GM06990 (cell line): ENCODE results near the gene CEP128.

ENCODE experiments used
- DNase-seq: peaks from one replicate; pipeline ENCODE4 v3.0.0-alpha.2; 2011; ENCODE audit not compliant: insufficient read length; ENCODE audit errors: extremely low read depth
- H3K27me3 ChIP-seq: replicated peaks from 2 replicates; pipeline ENCODE4 v1.6.0; 2011; ENCODE audit warnings: low read length; ENCODE audit not compliant: control insufficient read depth, insufficient read depth
- H3K36me3 ChIP-seq: 2 replicates; pipeline ENCODE4 v1.5.1; 2011; ENCODE audit warnings: low read length; ENCODE audit not compliant: control insufficient read depth, insufficient read depth
- H3K4me3 ChIP-seq: replicated peaks from 2 replicates; pipeline ENCODE4 v1.5.1; 2011; ENCODE audit warnings: low read depth, mild to moderate bottlenecking, control low read depth, low read length
- CTCF ChIP-seq: IDR thresholded peaks from 2 replicates; pipeline ENCODE4 v1.5.1; 2011; ENCODE audit warnings: low read length, control low read depth, mild to moderate bottlenecking, inconsistent platforms; ENCODE audit not compliant: insufficient read depth, poor library complexity, severe bottlenecking

The CEP128 gene

GRCh38 chr14:80538633-80539375 is 402.7 kb downstream of the CEP128 start:
- H3K36me3 ChIP-seq, result no peaks in the 10 kb centered on the region
- H3K4me3 ChIP-seq, result no peak overlapping the region
- TF ChIP-seq CTCF, result no peak
- no peak for DNase-seq
- H3K27me3 ChIP-seq, result no peaks in the 10 kb centered on the region

- TF ChIP-seq CTCF, result no peak
- no peaks in the 10 kb centered on the region for H3K36me3 ChIP-seq
Observed at GRCh38 chr14:80537626-80538025, 403.9 kb downstream of the CEP128 start.

GRCh38 chr14:80536456-80536855 is 405.1 kb downstream of the CEP128 start:
- no peaks in the 10 kb centered on the region for H3K27me3 ChIP-seq
- no peak for TF ChIP-seq CTCF
- no peak for DNase-seq

More at GRCh38 chr14:80537626-80538025, 403.9 kb downstream of the CEP128 start:
- no peak for DNase-seq
- H3K27me3 ChIP-seq, result no peaks in the 10 kb centered on the region
- no peak overlapping the region for H3K4me3 ChIP-seq

GRCh38 chr14:80535171-80535570 is 406.4 kb downstream of the CEP128 start:
- Histone ChIP-seq H3K36me3 (no peaks in the 10 kb centered on the region), H3K4me3 (no peak overlapping the region), H3K27me3 (no peaks in the 10 kb centered on the region)
- no peak for DNase-seq
- TF ChIP-seq CTCF, result no peak

More at GRCh38 chr14:80536456-80536855, 405.1 kb downstream of the CEP128 start:
- H3K36me3 ChIP-seq, result no peaks in the 10 kb centered on the region
- no peak overlapping the region for H3K4me3 ChIP-seq

- no peak for DNase-seq
- Histone ChIP-seq H3K4me3 (no peak overlapping the region), H3K27me3 (no peaks in the 10 kb centered on the region), H3K36me3 (no peaks in the 10 kb centered on the region)
- TF ChIP-seq CTCF, result no peak
Observed at GRCh38 chr14:80523518-80524117, 417.9 kb downstream of the CEP128 start.
